Right cardiac atrium (tissue), 5 donors: ENCODE measurements around the gene ALS2CL. TPM values are rescaled to one million over a fixed set of nuclear protein-coding genes. Genes with fewer than 3 reads are reported as not detected.

Experiments used
- ATAC-seq, 2 donors: fragments of 200-7000 bp; cut with Tn5 transposase; one replicate each; pipeline versions ENCODE4 v1.8.0 to v1.9.1; 2020; ENCODE audit warnings: moderate library complexity in 2 of 2, mild to moderate bottlenecking in 1 of 2
- DNase-seq, 3 donors: peaks; one replicate each; pipeline ENCODE4 v3.0.0-alpha.2; 2020
- H3K27ac ChIP-seq: one replicate; pipeline ENCODE4 v1.5.1; 2013; ENCODE audit warnings: mild to moderate bottlenecking, low read length, control low read depth, moderate library complexity
- H3K27me3 ChIP-seq: one replicate; pipeline ENCODE4 v1.6.1; 2013; ENCODE audit not compliant: control insufficient read depth, insufficient read depth
- H3K4me1 ChIP-seq: one replicate; pipeline ENCODE4 v1.6.1; 2013; ENCODE audit warnings: low read length; ENCODE audit not compliant: control insufficient read depth, insufficient read depth
- H3K4me3 ChIP-seq: one replicate; pipeline ENCODE4 v1.5.1; 2013; ENCODE audit warnings: low read length, control low read depth
- H3K9me3 ChIP-seq: one replicate; pipeline ENCODE4 v1.6.1; 2013; ENCODE audit warnings: low read length; ENCODE audit not compliant: control insufficient read depth
- WGBS: extraction: QIAGEN DNeasy Blood & Tissue Kit; methylation state at CpG from one replicate; pipeline ENCODE4 v1.1.7; 2013; 5-methylcytosine and 5-hydroxymethylcytosine counted together
- intact Hi-C, 4 donors: fragments of 100-400 bp; cut with DNase I; formaldehyde crosslinking; loops; one replicate each; pipeline versions ENCODE4 v1.11.0 to v1.14.0; 2022 to 2023
- polyA plus RNA-seq: library from polyadenylated mRNA; stranded (reverse); fragments of 200-250 nt; gene quantifications from one replicate; pipeline ENCODE4 v1.2.3, GENCODE V29; 2013
- total RNA-seq, 4 donors: library from RNA; stranded (reverse); fragmentation: NEBNext Ultra II Directional; extraction: Animal tissue kit (Norgen Biotek cat#: 25700); gene quantifications; one replicate each; pipeline ENCODE4 v1.2.1, GENCODE V29; 2021
- donor health status: healthy with polysubstance abuse.
- donor health status: DM: no; HTN: yes; CAD: no.
- donor health status: DM: no; HTN: no; CAD: no.
- donor health status: DM: no; HTN: yes; CAD: no; lungs with severe emphysema.
- donor health status: DM: yes; HTN: yes; CAD: no.

ALS2CL gene
- total and polyA plus RNA-seq, 5 donors = 16.1 to 33.1 (median 18.8) TPM

- peaks cover 14% of the 10 kb centered on the region for H3K4me1 ChIP-seq
- ATAC-seq (peak; percentile 49 to 53), DNase-seq (peak; percentile 68 to 87 (median 84))
- WGBS = 48% methylated on average over 5 of the region's 5 CpGs
- no peaks in the 10 kb centered on the region for H3K9me3 ChIP-seq
- no peak overlapping the region for H3K27ac ChIP-seq
- intact Hi-C loops = no loop called here
- H3K4me3 ChIP-seq = no peak overlapping the region
- no peaks in the 10 kb centered on the region for H3K27me3 ChIP-seq
These were observed 2.7 kb downstream of the ALS2CL start for GRCh38 chr3:46690798-46691197.

DNA sequence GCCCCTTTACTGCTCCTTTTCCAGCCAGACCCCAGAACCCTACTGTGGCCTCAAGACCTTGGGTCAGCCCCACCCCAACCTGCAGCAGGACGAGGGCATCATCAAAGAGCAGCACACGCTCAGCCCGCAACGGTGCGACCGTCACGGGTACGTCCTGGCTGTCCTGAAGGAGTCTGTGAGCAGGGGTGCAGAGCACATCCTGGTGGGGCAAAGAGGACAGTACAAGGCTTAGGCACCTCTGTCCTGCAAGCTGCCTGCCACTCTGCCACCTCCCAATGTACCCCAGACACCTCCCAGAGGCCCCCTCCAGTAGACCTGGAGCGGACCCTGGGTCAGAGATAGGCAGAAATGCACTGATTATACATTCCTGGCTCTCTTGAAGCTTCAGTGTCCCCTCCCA, 8.0 kb downstream of the ALS2CL start:
- H3K4me3 ChIP-seq = no peak overlapping the region
- peaks cover 2% of the 10 kb centered on the region for H3K4me1 ChIP-seq
- no peaks in the 10 kb centered on the region for H3K27me3 ChIP-seq
- ATAC-seq (no peak), DNase-seq (no peak)
- H3K9me3 ChIP-seq = no peaks in the 10 kb centered on the region
- H3K27ac ChIP-seq = no peak overlapping the region
- WGBS = 95% methylated on average over 9 of the region's 9 CpGs
- intact Hi-C loops = no loop called here

GRCh38 chr3:46684891-46685290, 8.6 kb downstream of the ALS2CL start:
- no peak overlapping the region for H3K27ac ChIP-seq
- no peaks in the 10 kb centered on the region for H3K27me3 ChIP-seq
- H3K4me3 ChIP-seq = no peak overlapping the region
- DNase-seq (no peak), ATAC-seq (no peak)
- no peaks in the 10 kb centered on the region for H3K4me1 ChIP-seq
- 89% methylated on average over 2 of the region's 2 CpGs for WGBS
- H3K9me3 ChIP-seq = no peaks in the 10 kb centered on the region
- intact Hi-C loops = no loop called here

DNA sequence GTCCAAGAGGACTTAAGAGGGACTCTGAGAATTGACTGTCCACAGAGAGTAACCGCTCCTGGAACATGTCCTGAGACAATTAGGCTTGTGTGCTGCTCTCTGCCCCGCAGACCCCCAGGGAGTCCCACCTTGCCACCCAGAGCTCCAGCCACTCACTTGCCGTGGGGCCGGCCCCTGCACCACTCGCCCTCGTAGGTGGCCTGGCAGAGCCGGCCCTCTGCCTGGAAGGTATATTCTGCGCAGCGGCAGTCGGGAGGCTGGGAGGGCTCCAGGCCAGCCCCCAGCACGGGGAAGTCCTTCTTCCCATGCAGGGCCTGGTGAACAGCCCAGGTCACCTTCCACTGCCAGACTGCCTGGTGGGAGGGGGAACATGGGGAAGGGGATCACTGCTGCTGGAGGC, 10.5 kb downstream of the ALS2CL start:
- intact Hi-C loops = no loop called here
- DNase-seq (no peak), ATAC-seq (no peak)
- Histone ChIP-seq H3K9me3 (no peaks in the 10 kb centered on the region), H3K27me3 (no peaks in the 10 kb centered on the region), H3K4me3 (no peak overlapping the region), H3K27ac (no peak overlapping the region), H3K4me1 (no peaks in the 10 kb centered on the region)
- 88% methylated on average over 11 of the region's 11 CpGs for WGBS

GRCh38 chr3:46681856-46682540, 11.5 kb downstream of the ALS2CL start:
- intact Hi-C loops = no loop called here
- WGBS = 79% methylated on average over 13 of the region's 13 CpGs
- ATAC-seq = no peak
- no peak for DNase-seq
- Histone ChIP-seq H3K4me3 (no peak overlapping the region), H3K9me3 (no peaks in the 10 kb centered on the region), H3K27me3 (no peaks in the 10 kb centered on the region), H3K4me1 (no peaks in the 10 kb centered on the region), H3K27ac (no peak overlapping the region)

- ATAC-seq = no peak
- no peaks in the 10 kb centered on the region for H3K27me3 ChIP-seq
- DNase-seq = no peak
- no peak overlapping the region for H3K27ac ChIP-seq
- H3K4me3 ChIP-seq = no peak overlapping the region
- 88% methylated on average over 10 of the region's 10 CpGs for WGBS
- no peaks in the 10 kb centered on the region for H3K4me1 ChIP-seq
- H3K9me3 ChIP-seq = no peaks in the 10 kb centered on the region
- intact Hi-C loops = no loop called here
These were observed 12.1 kb downstream of the ALS2CL start for GRCh38 chr3:46681387-46681786.

- intact Hi-C loops = no loop called here
- no peaks in the 10 kb centered on the region for H3K27me3 ChIP-seq
- no peaks in the 10 kb centered on the region for H3K4me1 ChIP-seq
- ATAC-seq (no peak), DNase-seq (peak in 1 of 3 donors; percentile 42)
- H3K4me3 ChIP-seq = no peak overlapping the region
- H3K27ac ChIP-seq = no peak overlapping the region
- 74% methylated on average over 9 of the region's 9 CpGs for WGBS
- H3K9me3 ChIP-seq = no peaks in the 10 kb centered on the region
These were observed 13.1 kb downstream of the ALS2CL start for GRCh38 chr3:46680298-46680826.

- Histone ChIP-seq H3K27ac (no peak overlapping the region), H3K4me3 (no peak overlapping the region), H3K4me1 (no peaks in the 10 kb centered on the region), H3K9me3 (no peaks in the 10 kb centered on the region), H3K27me3 (no peaks in the 10 kb centered on the region)
- DNase-seq = peak in 2 of 3 donors; percentile 8 to 43
- ATAC-seq = no peak
- intact Hi-C loops = no loop called here
- 80% methylated on average over 5 of the region's 5 CpGs for WGBS
These were observed 13.8 kb downstream of the ALS2CL start for GRCh38 chr3:46679681-46680080.

- WGBS = 94% methylated on average over 6 of the region's 6 CpGs
- no peak for ATAC-seq
- no peaks in the 10 kb centered on the region for H3K9me3 ChIP-seq
- no peak overlapping the region for H3K4me3 ChIP-seq
- intact Hi-C loops = no loop called here
- no peaks in the 10 kb centered on the region for H3K27me3 ChIP-seq
- peak in 1 of 3 donors; percentile 32 for DNase-seq
- no peaks in the 10 kb centered on the region for H3K4me1 ChIP-seq
- no peak overlapping the region for H3K27ac ChIP-seq
These were observed 15.2 kb downstream of the ALS2CL start for GRCh38 chr3:46678280-46678679.

GRCh38 chr3:46677411-46677726, 16.1 kb downstream of the ALS2CL start:
- WGBS = 37% methylated on average over 6 of the region's 6 CpGs
- intact Hi-C loops = no loop called here
- H3K27me3 ChIP-seq = no peaks in the 10 kb centered on the region
- no peaks in the 10 kb centered on the region for H3K9me3 ChIP-seq
- no peaks in the 10 kb centered on the region for H3K4me1 ChIP-seq
- DNase-seq (peak; percentile 78 to 91 (median 88)), ATAC-seq (peak; percentile 64 to 80)
- no peak overlapping the region for H3K27ac ChIP-seq
- no peak overlapping the region for H3K4me3 ChIP-seq

DNA sequence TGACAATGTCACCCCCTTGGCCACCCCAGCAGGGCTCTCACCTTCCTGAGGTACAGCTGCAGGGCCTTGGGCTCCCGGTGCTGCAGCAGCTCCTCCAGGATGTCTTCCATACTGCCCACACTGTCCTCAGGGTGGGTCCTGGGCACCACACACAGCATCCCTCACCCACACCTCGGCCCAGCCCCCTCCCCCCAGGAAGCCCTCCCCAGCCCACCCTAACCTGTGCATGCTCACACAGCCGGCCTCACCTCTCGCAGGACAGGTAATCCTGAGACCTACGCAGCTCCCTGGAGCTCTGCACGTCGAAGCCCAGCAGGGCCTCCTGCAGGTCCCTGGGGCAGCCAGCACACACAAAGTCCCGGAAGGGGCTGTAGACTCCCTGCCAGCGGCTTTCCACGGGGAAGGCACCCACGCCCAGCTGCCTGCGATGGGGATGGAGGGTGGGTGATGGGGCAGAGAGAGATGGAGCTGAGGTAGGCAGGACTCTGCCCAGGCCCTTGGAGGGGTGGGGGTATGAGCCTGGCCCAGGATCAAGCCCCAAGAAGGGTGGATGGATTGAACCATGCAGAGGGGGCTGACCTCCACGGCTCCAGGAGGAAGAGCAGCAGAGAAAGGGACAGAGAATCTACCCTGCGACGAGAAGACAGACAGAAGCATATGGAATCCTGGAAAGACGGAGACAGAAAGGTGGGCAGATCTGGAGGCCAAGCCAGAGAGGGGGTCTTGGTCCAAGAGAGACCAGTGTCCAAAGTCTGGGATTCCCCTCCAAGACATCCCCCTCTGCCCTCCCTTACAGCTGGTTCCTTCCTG, 16.7 kb downstream of the ALS2CL start:
- no peak overlapping the region for H3K4me3 ChIP-seq
- H3K4me1 ChIP-seq = no peaks in the 10 kb centered on the region
- WGBS = 75% methylated on average over 16 of the region's 16 CpGs
- no peaks in the 10 kb centered on the region for H3K9me3 ChIP-seq
- no peaks in the 10 kb centered on the region for H3K27me3 ChIP-seq
- DNase-seq (peak; percentile 18 to 62 (median 38)), ATAC-seq (no peak)
- H3K27ac ChIP-seq = no peak overlapping the region
- intact Hi-C loops = no loop called here
